Spleen (tissue), 11 donors: ENCODE data around the gene GNAI2. TPM values are rescaled to one million over a fixed set of nuclear protein-coding genes. Genes with fewer than 3 reads are reported as not detected.
"Not testable (repeated sequence)": the region's sequence is repeated elsewhere in the genome, so short reads cannot be mapped to it uniquely, and the experiment has no call there.

Experiments
- DNase-seq: peaks from one replicate; pipeline ENCODE4 v3.0.0-alpha.2; 2020
- H3K27ac ChIP-seq, 8 donors: fragments of 200-600 bp; sonication (generic) in 7 of 8; 1 replicate in 4 of 8; 2 replicates in 4 of 8; pipeline versions ENCODE4 v1.5.0 to v1.8.0; 2016 to 2021; ENCODE audit warnings: inconsistent platforms in 4 of 8, mild to moderate bottlenecking in 4 of 8, moderate library complexity in 1 of 8
- H3K27me3 ChIP-seq, 7 donors: fragments of 200-600 bp; sonication (generic) in 6 of 7; replicated peaks in 1 of 7; 1 replicate in 4 of 7; 2 replicates in 3 of 7; pipeline versions ENCODE4 v1.5.0 to v1.8.0; 2016 to 2021; ENCODE audit warnings: inconsistent platforms in 3 of 7, mild to moderate bottlenecking in 1 of 7
- H3K36me3 ChIP-seq, 6 donors: fragments of 200-600 bp; sonication (generic) in 5 of 6; 1 replicate in 4 of 6; 2 replicates in 2 of 6; pipeline versions ENCODE4 v1.5.0 to v1.8.0; 2016 to 2021; ENCODE audit warnings: inconsistent platforms in 2 of 6
- H3K4me1 ChIP-seq, 6 donors: fragments of 200-600 bp; sonication (generic) in 5 of 6; 1 replicate in 3 of 6; 2 replicates in 3 of 6; pipeline versions ENCODE4 v1.5.0 to v1.8.0; 2016 to 2021; ENCODE audit warnings: inconsistent platforms in 3 of 6
- H3K4me3 ChIP-seq, 8 donors: fragments of 200-600 bp; sonication (generic) in 7 of 8; 1 replicate in 4 of 8; 2 replicates in 4 of 8; pipeline versions ENCODE4 v1.5.0 to v1.8.0; 2016 to 2021; ENCODE audit warnings: inconsistent platforms in 4 of 8, mild to moderate bottlenecking in 4 of 8, moderate library complexity in 2 of 8
- H3K9me3 ChIP-seq, 8 donors: fragments of 200-600 bp; sonication (generic) in 7 of 8; 1 replicate in 4 of 8; 2 replicates in 4 of 8; pipeline versions ENCODE4 v1.5.0 to v1.8.0; 2016 to 2021; ENCODE audit warnings: inconsistent platforms in 4 of 8
- POLR2A ChIP-seq, 3 donors: fragments of 450-650 bp; IDR thresholded peaks; one replicate each; pipeline ENCODE4 v1.5.1; 2017; ENCODE audit warnings: antibody characterized with exemption in 3 of 3, mild to moderate bottlenecking in 1 of 3
- POLR2AphosphoS5 ChIP-seq, 3 donors: sonication (generic); formaldehyde crosslinking; IDR thresholded peaks; one replicate each; pipeline ENCODE4 v1.5.1; 2017; ENCODE audit warnings: antibody characterized with exemption in 3 of 3
- WGBS, 5 donors: extraction: QIAGEN DNeasy Blood & Tissue Kit in 3 of 5; methylation state at CpG; one replicate each; pipeline versions ENCODE4 v1.1.5 to v1.1.7; 2013 to 2018; 5-methylcytosine and 5-hydroxymethylcytosine counted together
- intact Hi-C: fragments of 100-400 bp; cut with DNase I; formaldehyde crosslinking; loops from one replicate; pipeline ENCODE4 v1.15.0; 2023; ENCODE audit warnings: low total_unique reads
- polyA plus RNA-seq, 3 donors: library from polyadenylated mRNA; stranded (reverse); fragments of 200-250 nt; gene quantifications; one replicate each; pipeline ENCODE4 v1.2.1, GENCODE V29; 2013
- total RNA-seq, 7 donors: library from RNA; depleted of rRNA in 3 of 7; stranded (reverse); fragments of >200 nt in 3 of 7; fragmentation: NEBNext Ultra II Directional in 4 of 7; extraction: Animal tissue kit (Norgen Biotek cat#: 25700) in 4 of 7; gene quantifications; one replicate each; pipeline versions ENCODE4 v1.1.0 to v1.2.1, GENCODE V29; 2016 to 2021
- TF ChIP-seq, protein P1 (sequence below), 11 experiments: fragments of 200-600 bp in 7 of 11; fragments of 450-650 bp in 4 of 11; sonication (generic) in 4 of 11; IDR thresholded peaks in 8 of 11; conservative IDR thresholded peaks in 3 of 11; 1 replicate in 7 of 11; 2 replicates in 4 of 11; pipeline versions ENCODE4 v1.4.0 to v1.8.0; 2016 to 2021; ENCODE audit warnings: antibody characterized with exemption in 11 of 11, inconsistent platforms in 4 of 11, mild to moderate bottlenecking in 1 of 11
- donor health status: healthy with polysubstance abuse.
- donor health status: DM: no; HTN: no; CAD: no; lungs with moderate emphysema.
- donor health status: DM: no; HTN: no; CAD: no.
- donor health status: Bipolar disorder and iron deficiency.
- donor health status: healthy.
- donor health status: DM: no; HTN: no; CAD: no.
- donor health status: DM: yes; HTN: yes; CAD: no.

The GNAI2 gene
- total and polyA plus RNA-seq, 10 donors = 147 to 466 (median 360) TPM

DNA sequence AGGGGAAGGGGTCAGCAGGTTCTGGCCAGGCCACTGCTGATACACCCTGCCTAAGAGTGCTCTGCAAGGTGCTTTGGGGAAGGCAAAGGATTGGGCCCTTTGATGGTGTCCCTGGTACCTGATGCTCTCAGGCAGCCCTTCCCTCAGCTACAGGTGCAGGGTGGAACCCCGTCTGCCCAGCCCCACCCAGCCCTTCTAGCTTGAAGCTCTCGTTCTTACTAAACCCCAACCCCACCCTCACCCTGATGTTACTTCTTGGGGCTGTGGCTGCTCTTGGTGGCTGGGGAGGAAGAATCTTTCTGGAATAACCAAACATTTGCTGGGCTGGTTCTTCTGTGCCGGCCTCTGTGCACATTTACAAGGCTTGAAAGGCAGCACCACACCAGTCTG, 6.4 kb downstream of the GNAI2 start:
- H3K36me3 ChIP-seq = peaks cover 0 to 68% (median 18%) of the 10 kb centered on the region in 6 donors

DNA sequence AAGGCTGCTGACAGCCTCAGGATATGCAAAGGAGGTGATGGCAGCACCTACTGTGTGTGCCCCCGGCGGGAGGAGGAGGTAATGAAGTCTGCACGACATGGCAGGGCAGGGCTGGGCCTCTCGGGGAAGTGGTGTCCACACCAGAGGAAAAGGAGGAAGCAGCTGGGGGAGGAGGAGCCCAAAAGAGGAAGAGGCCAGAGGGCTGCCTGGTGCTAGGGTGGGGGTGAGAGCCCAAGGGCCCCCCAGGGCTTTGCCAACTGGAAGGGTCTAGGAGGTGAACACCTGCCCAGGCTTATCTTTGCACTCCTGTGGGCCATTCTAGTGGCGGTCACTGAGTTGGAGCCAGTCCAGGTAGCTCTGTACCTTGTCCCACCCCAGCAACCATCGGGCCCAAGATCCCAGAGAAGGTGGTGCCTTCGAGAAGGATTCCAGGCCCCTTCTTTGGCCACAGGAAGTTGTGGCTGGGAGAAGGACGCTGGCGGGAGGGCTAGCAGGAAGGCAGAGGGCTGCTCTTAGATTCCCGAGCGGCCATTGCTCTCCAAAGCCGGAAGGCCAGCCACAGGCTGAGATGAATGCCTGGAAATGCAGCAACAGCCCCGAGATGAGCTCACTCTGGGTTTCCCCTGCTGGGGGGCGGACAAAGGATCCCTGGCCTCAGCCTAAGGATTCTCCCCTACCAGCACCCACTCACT, 7.0 kb downstream of the GNAI2 start:
- Histone ChIP-seq H3K27me3 (no peaks in the 10 kb centered on the region), H3K4me3 (peak overlapping the region in 5 of 8 donors; percentile 4 to 60 (median 23)), H3K27ac (peak overlapping the region; percentile 88 to 99 (median 96)), H3K4me1 (peaks cover 98 to 100% (median 100%) of the 10 kb centered on the region in 6 donors), H3K36me3 (peaks cover 0 to 74% (median 20%) of the 10 kb centered on the region in 6 donors), H3K9me3 (no peaks in the 10 kb centered on the region)
- DNase-seq = peak; percentile 97
- WGBS, 5 donors = 5 to 14% (median 6%) methylated on average over 6 to 14 of the region's 14 CpGs
- TF ChIP-seq POLR2AphosphoS5 (IDR thresholded peaks at IDR 0.05) (peak; percentile 70 to 81 (median 80)), POLR2A (IDR thresholded peaks at IDR 0.05) (no peak)
- TF ChIP-seq, protein P1, sequence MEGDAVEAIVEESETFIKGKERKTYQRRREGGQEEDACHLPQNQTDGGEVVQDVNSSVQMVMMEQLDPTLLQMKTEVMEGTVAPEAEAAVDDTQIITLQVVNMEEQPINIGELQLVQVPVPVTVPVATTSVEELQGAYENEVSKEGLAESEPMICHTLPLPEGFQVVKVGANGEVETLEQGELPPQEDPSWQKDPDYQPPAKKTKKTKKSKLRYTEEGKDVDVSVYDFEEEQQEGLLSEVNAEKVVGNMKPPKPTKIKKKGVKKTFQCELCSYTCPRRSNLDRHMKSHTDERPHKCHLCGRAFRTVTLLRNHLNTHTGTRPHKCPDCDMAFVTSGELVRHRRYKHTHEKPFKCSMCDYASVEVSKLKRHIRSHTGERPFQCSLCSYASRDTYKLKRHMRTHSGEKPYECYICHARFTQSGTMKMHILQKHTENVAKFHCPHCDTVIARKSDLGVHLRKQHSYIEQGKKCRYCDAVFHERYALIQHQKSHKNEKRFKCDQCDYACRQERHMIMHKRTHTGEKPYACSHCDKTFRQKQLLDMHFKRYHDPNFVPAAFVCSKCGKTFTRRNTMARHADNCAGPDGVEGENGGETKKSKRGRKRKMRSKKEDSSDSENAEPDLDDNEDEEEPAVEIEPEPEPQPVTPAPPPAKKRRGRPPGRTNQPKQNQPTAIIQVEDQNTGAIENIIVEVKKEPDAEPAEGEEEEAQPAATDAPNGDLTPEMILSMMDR (IDR thresholded peaks at IDR 0.05 in 8 of 11, conservative IDR thresholded peaks at IDR 0.05 in 3 of 11) = peak in 8 of 11 experiments; percentile 23 to 80 (median 56)
- intact Hi-C loops = no loop called here

More for the DNA sequence above, 6.4 kb downstream of the GNAI2 start:
- Histone ChIP-seq H3K27me3 (no peaks in the 10 kb centered on the region), H3K27ac (peak overlapping the region; percentile 88 to 99 (median 96)), H3K9me3 (no peaks in the 10 kb centered on the region), H3K4me1 (peaks cover 92 to 96% (median 94%) of the 10 kb centered on the region in 6 donors), H3K4me3 (peak overlapping the region in 4 of 8 donors; percentile 8 to 60 (median 24))
- TF ChIP-seq POLR2A (IDR thresholded peaks at IDR 0.05) (no peak), POLR2AphosphoS5 (IDR thresholded peaks at IDR 0.05) (no peak)
- TF ChIP-seq, protein P1 (IDR thresholded peaks at IDR 0.05 in 8 of 11, conservative IDR thresholded peaks at IDR 0.05 in 3 of 11) = no peak
- intact Hi-C loops = no loop called here
- DNase-seq = no peak
- WGBS, 5 donors = 3 to 24% (median 15%) methylated on average over 3 of the region's 3 CpGs

DNA sequence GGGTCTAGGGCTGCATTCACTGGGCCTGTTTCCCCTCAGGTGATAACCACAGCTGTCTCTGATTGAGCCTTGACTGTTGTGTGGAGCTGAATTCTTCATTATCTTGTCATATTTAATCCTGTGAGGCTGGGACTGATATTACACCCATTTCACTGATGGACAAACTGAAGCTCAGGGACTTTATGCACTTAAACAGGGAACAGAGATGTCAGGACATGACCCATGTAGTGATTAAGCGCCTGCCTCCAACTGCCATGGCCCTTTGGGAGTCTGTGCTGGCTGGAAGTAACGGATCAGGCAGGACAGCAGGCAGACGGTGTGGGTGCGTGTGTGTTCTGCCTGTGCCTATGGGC, 7.5 kb downstream of the GNAI2 start:
- H3K27me3 ChIP-seq = no peaks in the 10 kb centered on the region
- peaks cover 0 to 77% (median 22%) of the 10 kb centered on the region in 6 donors for H3K36me3 ChIP-seq
- 70 to 81% (median 79%) methylated on average over 4 of the region's 4 CpGs for WGBS, 5 donors
- H3K4me1 ChIP-seq = peaks cover 98 to 100% (median 100%) of the 10 kb centered on the region in 6 donors
- DNase-seq = no peak
- H3K9me3 ChIP-seq = no peaks in the 10 kb centered on the region
- H3K27ac ChIP-seq = peak overlapping the region; percentile 88 to 99 (median 96)
- H3K4me3 ChIP-seq = peak overlapping the region in 4 of 8 donors; percentile 8 to 60 (median 24)
- TF ChIP-seq, protein P1 (IDR thresholded peaks at IDR 0.05 in 8 of 11, conservative IDR thresholded peaks at IDR 0.05 in 3 of 11) = no peak
- TF ChIP-seq POLR2A (IDR thresholded peaks at IDR 0.05) (no peak), POLR2AphosphoS5 (IDR thresholded peaks at IDR 0.05) (no peak)
- intact Hi-C loops = no loop called here

DNA sequence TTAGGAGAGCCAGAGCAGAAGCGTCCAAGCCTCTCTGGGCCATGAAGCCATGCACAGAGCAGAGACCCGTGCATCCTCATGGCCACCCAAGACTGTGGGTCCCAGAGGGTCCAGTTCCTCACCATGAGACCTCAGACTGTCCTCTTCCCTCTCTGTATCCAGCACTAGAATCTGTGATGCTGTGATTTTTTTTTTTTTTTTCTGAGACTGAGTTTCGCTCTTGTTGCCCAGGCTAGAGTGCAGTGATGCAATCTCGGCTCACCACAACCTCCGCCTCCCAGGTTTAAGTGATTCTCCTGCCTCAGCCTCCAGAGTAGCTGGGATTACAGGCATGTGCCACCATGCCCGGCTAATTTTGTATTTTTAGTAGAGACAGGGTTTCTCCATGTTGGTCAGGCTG, 8.8 kb downstream of the GNAI2 start:
- intact Hi-C loops, DNase-seq, H3K9me3 ChIP-seq, H3K27me3 ChIP-seq: not testable (repeated sequence)
- H3K36me3 ChIP-seq = peaks cover 0 to 77% (median 14%) of the 10 kb centered on the region in 6 donors
- H3K4me3 ChIP-seq = peak overlapping the region in 1 of 8 donors; percentile 67
- H3K27ac ChIP-seq = peak overlapping the region; percentile 88 to 99 (median 96)
- 53 to 78% (median 59%) methylated on average over 6 of the region's 6 CpGs for WGBS, 5 donors
- H3K4me1 ChIP-seq = peaks cover 98 to 100% (median 100%) of the 10 kb centered on the region in 6 donors
- peak in 1 of 3 donors; percentile 13 for TF ChIP-seq POLR2AphosphoS5 (IDR thresholded peaks at IDR 0.05)
- TF ChIP-seq, protein P1 (IDR thresholded peaks at IDR 0.05 in 8 of 11, conservative IDR thresholded peaks at IDR 0.05 in 3 of 11) = peak in 1 of 11 experiments; percentile 9
